HG03575 (cell line): ENCODE results near the gene PRMT6.
"Not testable (repeated sequence)": the region's sequence is repeated elsewhere in the genome, so short reads cannot be mapped to it uniquely, and the experiment has no call there.

ENCODE experiments used
- ATAC-seq: cut with Tn5 transposase; IDR thresholded peaks from one replicate; pipeline ENCODE4 v1.9.1; 2021; ENCODE audit not compliant: unreplicated experiment, insufficient number of reproducible peaks, low FRiP score; ENCODE audit errors: extremely low read depth

PRMT6 gene

DNA sequence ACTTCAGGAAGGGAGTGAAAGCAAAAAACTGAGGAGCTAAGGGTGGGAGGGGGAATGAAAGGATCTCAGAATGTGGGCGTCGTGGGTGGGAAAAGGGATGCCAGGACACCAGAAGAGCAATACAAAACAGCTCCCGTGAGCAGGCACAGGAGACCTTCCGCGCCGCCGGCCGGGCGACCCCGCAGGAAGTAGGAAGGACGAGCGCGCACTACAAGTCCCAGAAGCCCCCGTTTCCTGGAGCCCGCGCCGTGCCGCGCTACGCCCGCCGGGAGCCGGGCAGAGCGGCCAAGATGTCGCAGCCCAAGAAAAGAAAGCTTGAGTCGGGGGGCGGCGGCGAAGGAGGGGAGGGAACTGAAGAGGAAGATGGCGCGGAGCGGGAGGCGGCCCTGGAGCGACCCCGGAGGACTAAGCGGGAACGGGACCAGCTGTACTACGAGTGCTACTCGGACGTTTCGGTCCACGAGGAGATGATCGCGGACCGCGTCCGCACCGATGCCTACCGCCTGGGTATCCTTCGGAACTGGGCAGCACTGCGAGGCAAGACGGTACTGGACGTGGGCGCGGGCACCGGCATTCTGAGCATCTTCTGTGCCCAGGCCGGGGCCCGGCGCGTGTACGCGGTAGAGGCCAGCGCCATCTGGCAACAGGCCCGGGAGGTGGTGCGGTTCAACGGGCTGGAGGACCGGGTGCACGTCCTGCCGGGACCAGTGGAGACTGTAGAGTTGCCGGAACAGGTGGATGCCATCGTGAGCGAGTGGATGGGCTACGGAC, at the start of gene PRMT6:
Gene PRMT6 (plus strand): TSS at position 249 of the 771 bp plus-strand sequence. CDS start 42 bp downstream, at position 291.
- ATAC-seq: peak; percentile 69

DNA sequence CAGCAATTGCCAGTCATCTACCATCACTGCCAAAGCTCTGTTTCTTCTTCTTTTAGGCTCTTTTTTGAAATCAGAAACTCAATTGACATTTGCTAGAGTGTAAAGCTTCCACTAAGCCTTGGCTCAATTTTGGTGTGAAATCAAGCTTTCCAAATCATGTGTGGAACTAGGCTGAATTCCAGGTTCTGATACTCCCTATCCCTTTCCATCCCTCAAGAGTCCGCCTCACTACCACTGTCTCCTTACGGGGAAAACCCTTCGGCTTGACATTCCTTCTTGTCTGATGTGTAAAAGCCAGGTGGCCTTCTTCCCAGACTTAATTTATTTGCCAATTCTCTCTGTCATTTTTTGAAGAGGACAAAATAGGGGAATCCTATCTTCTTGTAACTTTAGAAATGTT, 47.2 kb upstream of the PRMT6 start:
- no peak for ATAC-seq

DNA sequence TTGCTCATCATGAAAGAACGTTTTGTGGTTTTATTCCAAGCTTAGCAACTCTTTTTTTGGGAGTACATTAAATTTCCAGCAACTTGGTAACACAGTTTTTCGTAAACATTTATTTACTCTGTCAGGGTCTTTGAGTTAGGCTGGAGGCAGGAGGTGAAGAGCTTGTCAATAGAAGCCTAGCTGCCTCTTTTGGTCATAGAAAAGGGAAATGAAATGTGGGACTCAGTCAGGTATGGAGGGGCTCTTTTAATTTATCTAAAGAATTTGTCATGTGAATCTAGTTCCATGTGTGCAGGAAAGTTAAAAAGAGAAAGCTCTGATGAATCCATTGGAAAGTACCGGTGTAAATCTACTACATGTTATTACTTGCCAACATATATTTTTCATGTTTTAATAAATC, 45.9 kb upstream of the PRMT6 start:
- no peak for ATAC-seq

DNA sequence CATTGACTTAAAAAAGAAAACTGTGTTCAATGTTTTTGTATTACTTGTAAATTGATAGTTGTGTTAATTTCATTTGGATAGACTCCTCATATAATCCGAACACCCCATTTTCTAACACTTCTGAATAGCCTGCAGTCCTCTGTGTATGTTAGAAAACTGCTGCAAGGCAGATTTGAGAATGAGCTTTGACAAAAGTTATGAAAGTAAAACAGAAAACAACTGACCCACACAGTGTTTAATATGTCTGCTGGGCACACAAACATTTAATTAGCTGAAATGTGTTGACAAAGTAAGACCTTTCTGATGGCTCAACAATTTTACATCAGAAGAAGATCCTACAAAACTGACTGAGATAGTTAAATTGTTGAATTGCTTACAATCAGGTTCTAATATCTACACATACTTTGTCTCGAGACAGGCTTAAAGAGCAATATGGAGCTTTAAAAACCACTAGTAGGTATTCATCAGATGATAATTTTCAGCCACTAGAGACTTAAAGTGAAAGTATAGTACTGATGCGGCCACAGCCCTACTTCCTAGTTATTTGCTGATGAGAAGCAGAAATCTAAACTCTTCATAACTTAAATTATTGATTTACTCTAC, 40.0 kb upstream of the PRMT6 start:
- ATAC-seq: peak; percentile 78

DNA sequence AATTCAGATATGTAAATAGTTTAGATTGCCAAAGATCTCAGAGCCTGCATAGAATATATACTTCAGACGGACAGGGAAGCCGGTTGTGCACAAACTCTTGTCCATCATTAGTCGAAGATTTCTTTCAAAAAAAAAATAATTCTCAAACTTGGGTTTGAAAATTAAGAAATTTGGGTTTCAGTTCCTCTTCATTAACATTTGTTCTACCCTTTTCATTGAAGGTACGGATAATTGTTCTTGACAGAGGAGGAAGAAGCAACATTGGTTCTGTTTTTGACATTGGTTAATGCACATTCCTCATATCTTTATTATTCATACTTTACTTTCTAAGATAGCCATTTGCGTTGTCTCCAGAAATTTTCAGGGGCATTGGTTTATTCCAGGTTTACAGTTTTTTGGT, 38.0 kb upstream of the PRMT6 start:
- no peak for ATAC-seq

DNA sequence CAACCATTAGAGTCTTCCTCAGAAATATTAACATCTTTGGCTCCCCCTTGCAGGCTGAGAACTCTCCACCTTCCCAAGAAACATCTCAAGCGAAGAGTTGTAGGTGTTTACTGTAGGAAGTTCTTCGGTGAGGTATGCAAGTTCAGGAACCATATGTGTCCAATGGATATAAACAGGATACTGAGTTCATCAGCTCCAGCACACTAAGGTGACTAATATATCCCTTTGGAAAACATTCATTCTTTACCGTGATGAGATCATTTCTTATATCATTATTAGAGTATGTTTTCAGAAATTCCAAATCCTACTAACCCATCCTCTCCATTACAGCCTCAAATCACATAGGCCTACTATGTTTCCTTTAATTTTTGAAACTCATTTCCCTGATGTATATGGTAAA, 37.3 kb upstream of the PRMT6 start:
- no peak for ATAC-seq

DNA sequence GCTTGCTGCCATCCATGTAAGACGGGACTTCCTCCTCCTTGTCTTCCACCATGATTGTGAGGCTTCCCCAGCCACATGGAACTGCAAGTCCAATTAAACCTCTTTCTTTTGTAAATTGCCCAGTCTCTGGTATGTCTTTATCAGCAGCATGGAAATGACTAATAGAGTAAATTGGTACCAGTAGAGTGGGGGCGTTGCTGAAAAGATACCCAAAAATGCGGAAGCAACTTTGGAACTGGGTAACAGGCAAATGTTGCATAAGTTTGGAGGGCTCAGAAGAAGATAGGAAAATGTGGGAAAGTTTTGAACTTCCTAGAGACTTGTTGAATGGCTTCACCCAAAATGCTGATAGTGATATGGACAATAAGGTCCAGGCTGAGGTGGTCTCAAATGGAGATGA, 17.6 kb upstream of the PRMT6 start:
- ATAC-seq: not testable (repeated sequence)

DNA sequence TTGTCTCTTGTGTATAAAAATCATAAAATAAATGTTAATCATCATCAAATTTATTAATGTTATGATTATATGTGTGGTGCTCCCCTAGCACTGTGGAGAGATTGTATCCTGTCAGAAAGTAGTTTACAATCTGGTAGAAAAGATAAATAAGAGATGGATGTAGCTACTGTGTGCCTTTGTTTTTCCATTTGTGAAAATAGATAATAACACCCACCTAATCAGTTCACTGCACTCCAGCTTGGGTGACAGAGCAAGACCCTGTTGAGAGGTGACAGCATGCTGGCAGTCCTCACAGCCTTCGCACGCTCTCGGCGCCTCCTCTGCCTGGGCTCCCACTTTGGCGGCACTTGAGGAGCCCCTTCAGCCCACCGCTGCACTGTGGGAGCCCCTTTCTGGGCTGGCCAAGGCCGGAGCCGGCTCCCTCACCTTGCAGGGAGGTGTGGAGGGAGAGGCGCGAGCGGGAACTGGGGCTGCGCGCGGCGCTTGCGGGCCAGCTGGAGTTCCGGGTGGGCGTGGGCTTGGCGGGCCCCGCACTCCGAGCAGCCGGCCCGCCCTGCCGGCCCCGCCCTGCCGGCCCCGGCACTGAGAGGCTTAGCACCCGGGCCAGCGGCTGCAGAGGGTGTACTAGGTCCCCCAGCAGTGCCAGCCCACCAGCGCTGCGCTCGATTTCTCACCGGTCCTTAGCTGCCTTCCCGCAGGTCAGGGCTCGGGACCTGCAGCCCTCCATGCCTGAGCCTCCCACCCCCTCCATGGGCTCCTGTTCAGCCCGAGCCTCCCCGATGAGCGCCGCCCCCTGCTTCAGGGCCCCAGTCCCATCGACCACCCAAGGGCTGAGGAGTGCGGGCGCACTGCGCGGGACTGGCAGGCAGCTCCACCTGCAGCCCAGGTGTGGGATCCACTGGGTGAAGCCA, 11.9 kb upstream of the PRMT6 start:
- not testable (repeated sequence) for ATAC-seq

DNA sequence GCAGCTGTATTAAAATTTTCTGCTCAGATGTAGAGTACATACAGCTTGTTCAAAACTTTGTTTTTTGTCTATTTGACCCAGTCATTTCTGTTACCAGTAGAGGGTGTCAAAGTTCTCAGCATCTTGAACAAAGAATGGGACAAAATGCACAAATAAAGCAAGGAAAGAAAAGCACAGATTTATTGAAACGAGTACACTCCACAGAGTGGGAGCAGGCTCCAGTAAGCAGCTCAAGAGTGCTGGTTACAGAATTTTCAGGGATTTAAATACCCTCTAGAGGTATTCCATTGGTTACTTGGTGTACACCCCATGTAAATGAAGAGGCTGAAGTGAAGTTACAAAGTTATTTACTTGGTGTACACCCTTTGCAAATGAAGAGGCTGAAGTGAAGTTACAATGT, 8.9 kb upstream of the PRMT6 start:
- ATAC-seq: no peak

DNA sequence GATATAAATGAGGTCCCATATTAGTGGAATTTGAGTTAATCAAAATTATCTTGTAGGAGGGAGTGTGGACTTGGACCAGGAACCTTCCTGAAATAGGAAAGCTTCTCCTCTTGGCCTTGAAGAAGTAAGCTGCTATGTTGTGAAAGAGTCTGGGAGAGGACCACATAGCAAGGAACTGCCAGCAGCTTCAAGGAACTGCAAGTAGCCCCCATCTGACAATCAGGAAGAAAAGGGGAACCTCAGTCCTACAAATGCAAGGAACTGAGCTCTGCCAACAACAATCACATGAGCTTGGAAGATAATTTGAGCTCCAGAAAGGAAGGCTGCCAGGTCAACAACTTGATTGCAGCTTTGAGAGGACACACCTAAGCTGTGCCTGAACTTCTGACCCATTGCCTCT, 8.2 kb upstream of the PRMT6 start:
- no peak for ATAC-seq

DNA sequence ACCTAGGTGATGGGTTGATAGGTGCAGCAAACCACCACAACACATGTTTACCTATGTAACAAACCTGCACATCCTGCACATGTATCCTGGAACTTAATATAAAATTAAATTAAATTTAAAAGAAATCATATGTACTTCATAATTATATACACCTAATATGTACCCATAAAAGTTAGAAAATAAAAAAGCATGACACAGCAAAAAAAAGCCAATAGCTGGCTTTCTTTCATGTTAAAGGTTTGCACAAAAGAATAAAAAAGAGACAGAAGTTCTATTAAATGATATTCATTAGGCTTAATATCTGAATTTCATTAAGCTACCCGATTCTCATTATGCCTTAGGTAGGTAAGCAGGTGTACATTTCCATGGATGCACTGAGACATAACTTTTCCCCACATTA, 5.2 kb upstream of the PRMT6 start:
- no peak for ATAC-seq

DNA sequence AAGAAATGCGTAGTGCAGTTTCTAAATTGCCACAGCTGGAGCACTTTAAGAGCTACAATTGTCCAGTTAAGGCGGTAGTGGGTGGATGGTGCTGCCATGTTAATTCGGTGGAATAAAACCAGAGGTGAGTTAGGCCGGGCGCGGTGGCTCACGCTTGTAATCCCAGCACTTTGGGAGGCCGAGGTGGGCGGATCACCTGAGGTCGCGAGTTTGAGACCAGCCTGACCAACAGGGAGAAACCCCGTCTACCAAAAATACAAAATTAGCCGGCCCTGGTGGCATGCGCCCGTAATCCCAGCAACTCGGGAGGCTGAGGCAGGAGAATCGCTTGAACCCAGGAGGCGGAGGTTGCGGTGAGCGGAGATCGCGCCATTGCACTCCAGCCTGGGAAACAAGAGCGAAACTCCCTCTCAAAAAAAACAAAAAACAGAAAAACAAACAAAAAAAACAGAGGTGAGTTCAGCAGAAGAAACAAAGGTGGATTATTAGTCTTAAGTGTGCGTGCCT, 502 bp upstream of the PRMT6 start:
- not testable (repeated sequence) for ATAC-seq

DNA sequence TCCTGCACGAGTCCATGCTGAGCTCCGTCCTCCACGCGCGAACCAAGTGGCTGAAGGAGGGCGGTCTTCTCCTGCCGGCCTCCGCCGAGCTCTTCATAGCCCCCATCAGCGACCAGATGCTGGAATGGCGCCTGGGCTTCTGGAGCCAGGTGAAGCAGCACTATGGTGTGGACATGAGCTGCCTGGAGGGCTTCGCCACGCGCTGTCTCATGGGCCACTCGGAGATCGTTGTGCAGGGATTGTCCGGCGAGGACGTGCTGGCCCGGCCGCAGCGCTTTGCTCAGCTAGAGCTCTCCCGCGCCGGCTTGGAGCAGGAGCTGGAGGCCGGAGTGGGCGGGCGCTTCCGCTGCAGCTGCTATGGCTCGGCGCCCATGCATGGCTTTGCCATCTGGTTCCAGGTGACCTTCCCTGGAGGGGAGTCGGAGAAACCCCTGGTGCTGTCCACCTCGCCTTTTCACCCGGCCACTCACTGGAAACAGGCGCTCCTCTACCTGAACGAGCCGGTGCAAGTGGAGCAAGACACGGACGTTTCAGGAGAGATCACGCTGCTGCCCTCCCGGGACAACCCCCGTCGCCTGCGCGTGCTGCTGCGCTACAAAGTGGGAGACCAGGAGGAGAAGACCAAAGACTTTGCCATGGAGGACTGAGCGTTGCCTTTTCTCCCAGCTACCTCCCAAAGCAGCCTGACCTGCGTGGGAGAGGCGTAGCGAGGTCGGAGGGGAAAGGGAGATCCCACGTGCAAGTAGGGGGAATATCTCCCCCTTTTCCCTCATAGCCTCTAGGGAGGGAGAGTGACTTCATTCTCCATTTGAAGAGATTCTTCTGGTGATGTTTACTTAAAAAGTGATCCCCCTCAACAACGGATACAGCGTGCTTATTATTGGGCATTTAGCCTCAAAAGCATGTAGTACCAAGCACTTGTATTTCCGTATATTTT, 991 bp downstream of the PRMT6 start:
- peak; percentile 40 for ATAC-seq

DNA sequence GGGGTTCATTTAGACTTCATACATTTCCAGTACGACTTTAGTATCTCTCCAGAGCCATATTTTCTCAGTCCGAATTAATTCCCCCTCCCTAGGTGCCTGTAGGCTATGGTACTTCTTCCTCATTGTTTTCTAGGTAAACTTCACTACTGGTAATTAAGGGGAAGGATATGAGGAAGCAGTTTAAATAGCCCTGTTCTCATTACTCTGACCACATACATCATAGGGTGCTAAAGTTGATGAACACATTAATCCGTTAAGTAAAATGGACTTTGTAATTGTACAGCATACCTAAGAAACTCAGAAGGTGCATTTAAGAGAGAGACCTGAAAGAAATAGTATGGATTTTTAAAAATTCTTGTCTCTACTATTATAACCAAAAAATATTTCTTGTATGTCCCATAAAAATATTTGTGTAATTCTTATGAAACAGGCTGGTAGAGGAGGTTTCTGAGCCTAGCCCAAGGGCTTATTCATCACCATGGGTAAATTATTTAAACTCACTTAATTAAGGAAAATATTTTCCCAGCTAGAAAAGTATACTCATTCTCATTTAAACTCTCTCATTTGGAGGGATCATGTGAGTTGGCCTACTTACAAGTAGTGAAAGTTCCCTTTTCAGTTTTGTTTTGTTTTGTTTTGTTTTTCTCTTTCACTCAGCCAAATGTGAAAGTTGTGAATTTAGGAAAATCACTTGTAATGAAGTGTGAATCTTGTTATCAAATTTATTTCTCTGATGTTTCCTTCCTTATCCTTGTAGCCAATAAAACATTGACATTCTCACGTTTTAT, 2.0 kb downstream of the PRMT6 start:
- no peak for ATAC-seq

DNA sequence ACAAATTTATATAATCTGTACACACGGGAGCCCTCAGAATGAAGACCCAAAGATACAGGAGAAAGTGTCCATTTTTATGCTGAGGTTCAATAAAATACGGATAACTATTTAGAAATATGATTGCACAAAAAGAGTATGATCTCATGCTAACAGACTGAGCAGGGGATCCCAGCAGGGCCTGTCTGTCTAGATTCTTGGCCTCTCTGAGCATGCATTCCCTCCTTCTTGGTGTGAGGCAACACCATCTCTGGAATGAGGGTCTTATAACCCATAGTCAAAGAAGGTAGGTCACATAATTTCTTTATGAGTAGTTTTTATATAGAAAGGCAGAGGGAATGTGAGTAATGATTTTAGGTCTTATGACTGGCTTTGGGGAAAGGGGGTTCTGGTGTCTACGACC, 5.4 kb downstream of the PRMT6 start:
- no peak for ATAC-seq

DNA sequence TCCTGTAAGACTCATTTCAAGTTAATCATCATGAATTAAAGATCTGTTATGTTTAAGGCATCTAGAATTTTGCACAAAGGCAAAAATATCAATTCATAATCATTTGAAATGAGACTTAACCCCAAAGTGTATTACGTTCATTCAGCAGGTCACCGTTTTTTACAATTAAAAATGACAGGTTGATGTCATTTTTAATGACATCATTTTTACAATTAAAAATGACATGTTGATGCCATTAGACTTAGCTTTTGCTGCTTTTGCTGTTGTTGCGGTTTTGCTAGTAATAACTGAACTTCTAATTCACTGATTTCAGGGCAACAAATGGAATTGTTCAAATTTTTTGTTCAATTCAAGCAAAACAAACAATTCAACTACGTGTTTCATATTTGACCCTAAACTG, 17.0 kb downstream of the PRMT6 start:
- ATAC-seq: no peak

DNA sequence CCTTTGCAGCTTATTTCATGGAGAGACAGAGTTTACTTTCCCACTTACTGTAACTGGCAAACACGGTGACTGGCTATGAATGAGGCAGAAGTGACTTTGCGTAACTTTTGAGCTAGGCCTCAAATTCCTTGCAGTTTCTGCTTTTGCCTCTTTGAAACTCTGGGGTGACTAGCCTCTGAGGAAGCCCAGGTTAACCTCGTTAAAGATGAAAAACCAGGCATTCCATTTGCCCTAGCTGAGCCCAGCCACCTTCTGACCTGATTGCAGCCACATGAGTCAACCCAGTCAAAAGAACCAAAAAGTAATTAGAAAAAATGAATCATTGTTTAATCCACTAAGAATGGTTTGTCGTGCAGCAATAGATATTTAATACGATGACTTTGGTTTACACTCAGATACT, 20.4 kb downstream of the PRMT6 start:
- ATAC-seq: no peak

DNA sequence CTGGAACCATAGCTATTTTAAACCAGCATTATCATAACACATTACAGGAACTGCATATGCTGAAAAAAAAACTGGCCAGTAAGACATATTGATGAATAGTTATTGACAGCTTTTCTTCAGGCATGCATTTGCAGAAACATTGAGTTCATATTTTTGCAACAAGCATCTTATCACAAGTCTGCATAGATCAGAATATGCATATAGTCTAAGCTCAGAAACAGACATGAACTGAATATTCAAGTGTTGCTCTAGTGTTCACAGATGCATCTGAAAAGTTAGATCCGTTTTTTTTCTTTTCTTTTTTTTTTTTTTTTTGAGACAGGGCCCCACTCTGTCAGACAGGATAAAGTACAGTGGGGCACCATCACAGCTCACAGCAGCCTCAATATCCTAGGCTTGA, 22.8 kb downstream of the PRMT6 start:
- no peak for ATAC-seq
